Colonic mucosa (tissue), 4 donors: ENCODE results near the gene TGFBR3. TPM values are rescaled to one million over a fixed set of nuclear protein-coding genes. Genes with fewer than 3 reads are reported as not detected.

ENCODE experiments used
- DNase-seq: peaks from one replicate; pipeline ENCODE4 v3.0.0-alpha.2; 2020
- H3K27ac ChIP-seq: fragments of 200-600 bp; one replicate; pipeline ENCODE4 v1.8.0; 2021
- H3K27me3 ChIP-seq: fragments of 200-600 bp; one replicate; pipeline ENCODE4 v1.8.0; 2021
- H3K36me3 ChIP-seq: fragments of 200-600 bp; one replicate; pipeline ENCODE4 v1.8.0; 2021
- H3K4me1 ChIP-seq: fragments of 200-600 bp; one replicate; pipeline ENCODE4 v1.8.0; 2021; ENCODE audit warnings: mild to moderate bottlenecking
- H3K4me3 ChIP-seq: fragments of 200-600 bp; one replicate; pipeline ENCODE4 v1.8.0; 2021
- H3K9ac ChIP-seq, 2 donors: one replicate each; pipeline ENCODE4 v1.7.0; 2013; ENCODE audit warnings: control low read depth in 2 of 2, low read depth in 2 of 2, low read length in 2 of 2
- H3K9me3 ChIP-seq: fragments of 200-600 bp; one replicate; pipeline ENCODE4 v1.8.0; 2021
- CTCF ChIP-seq: fragments of 200-600 bp; IDR thresholded peaks from one replicate; pipeline ENCODE4 v1.8.0; 2022; ENCODE audit warnings: antibody characterized with exemption, mild to moderate bottlenecking
- intact Hi-C: fragments of 100-400 bp; cut with DNase I; formaldehyde crosslinking; loops from one replicate; pipeline ENCODE4 v1.14.1; 2022
- total RNA-seq, 2 donors: library from RNA; stranded (reverse); fragmentation: NEBNext Ultra II Directional in 1 of 2; extraction: Animal tissue kit (Norgen Biotek cat#: 25700) in 1 of 2; gene quantifications; one replicate each; pipeline ENCODE4 v1.2.1, GENCODE V29; 2021
- donor health status: healthy.
- donor health status: DM: no; HTN: no; CAD: no.
- donor health status: DM: no; HTN: no; CAD: no.

TGFBR3 gene
- total RNA-seq, 2 donors from 2014 or later, result 8.4 to 16.0 TPM

DNA sequence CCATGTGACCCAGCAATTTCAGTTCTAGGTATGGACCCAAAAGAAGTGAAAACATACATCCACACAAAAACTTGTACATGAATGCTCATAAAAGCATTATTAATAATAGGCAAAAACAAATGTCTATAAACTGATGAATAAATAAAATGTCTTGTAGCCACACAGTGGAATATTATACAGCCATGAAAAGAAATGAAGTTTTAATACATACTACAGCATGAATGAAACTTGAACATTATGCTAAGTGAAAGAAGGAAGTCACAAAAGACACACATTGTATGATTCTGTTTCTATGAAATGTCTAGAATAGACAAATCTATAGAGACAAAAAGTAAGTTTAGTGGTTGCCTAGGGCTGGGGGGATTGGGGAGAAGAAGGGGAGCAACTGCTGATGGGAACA lies 255.1 kb downstream of the TGFBR3 start:
- no peaks in the 10 kb centered on the region for H3K4me1 ChIP-seq

More for the DNA sequence above, 255.1 kb downstream of the TGFBR3 start:
- H3K36me3 ChIP-seq, result no peaks in the 10 kb centered on the region
- no peak for DNase-seq
- no peak for TF ChIP-seq CTCF
- no peak overlapping the region for H3K4me3 ChIP-seq
- H3K27me3 ChIP-seq, result no peaks in the 10 kb centered on the region
- intact Hi-C loops, result no loop called here
- no peak overlapping the region for H3K9ac ChIP-seq
- H3K9me3 ChIP-seq, result no peaks in the 10 kb centered on the region
- H3K27ac ChIP-seq, result no peak overlapping the region

Other genes starting within 250 kb of the TGFBR3 start
- gene BRDT, start 63.2 kb upstream of the TGFBR3 start, total RNA-seq, result not detected
- under 1 TPM; 0.17 to 0.40 TPM for gene EPHX4, start 143.8 kb upstream of the TGFBR3 start, total RNA-seq
- gene SETSIP, start 189.3 kb upstream of the TGFBR3 start, total RNA-seq, result not detected
- 1 to 10 TPM; 3.1 to 4.1 TPM for gene BTBD8, start 194.2 kb upstream of the TGFBR3 start, total RNA-seq